GM12878 (cell line): Measurements from ENCODE around the gene PCP4L1. TPM values are rescaled to one million over a fixed set of nuclear protein-coding genes. Genes with fewer than 3 reads are reported as not detected.

Experiments
- ATAC-seq: fragments of 200-7000 bp; cut with Tn5 transposase; 3 replicates; pipeline ENCODE4 v1.9.1; 2020; ENCODE audit warnings: mild to moderate bottlenecking, moderate library complexity
- BruUV-seq: library from RNA; stranded (reverse); fragments of 400-500 nt; replicated peaks from 2 replicates; lab custom pipeline; 2021; lab: Mats Ljungman, UMichigan
- CTCF ChIA-PET: fragments of 300-600 bp; sonication (Branson Sonifier 250); formaldehyde crosslinking; extraction: SDS; loops from one replicate; lab custom pipeline; 2021; ENCODE audit warnings: inconsistent platforms; lab: Yijun Ruan, JAX
- POLR2A ChIA-PET: fragments of 350-600 bp; formaldehyde crosslinking; extraction: SDS; loops from one replicate; lab custom pipeline; 2021; ENCODE audit warnings: inconsistent platforms; lab: Charles Lee
- RAD21 ChIA-PET: fragments of 300-600 bp; sonication (Branson Sonifier 250); formaldehyde crosslinking; loops from one replicate; lab custom pipeline; 2023; ENCODE audit warnings: antibody characterized with exemption; ENCODE audit not compliant: unreplicated experiment; lab: Charles Lee
- SMC1A ChIA-PET: fragments of 300-600 bp; sonication (Branson Sonifier 250); formaldehyde crosslinking; loops from one replicate; lab custom pipeline; 2023; ENCODE audit not compliant: unreplicated experiment, uncharacterized antibody; lab: Charles Lee
- DNase-seq: peaks from one replicate; pipeline ENCODE4 v3.0.0-alpha.2; 2011; ENCODE audit warnings: low read depth, low spot score
- FAIRE-seq: peaks from 3 replicates; lab custom pipeline; 2011; peaks lifted over from hg19 to GRCh38; lab: Jason Lieb, UNC
- H2AFZ ChIP-seq: 2 replicates; pipeline ENCODE4 v1.6.0; 2011; ENCODE audit warnings: low read depth, low read length, control low read depth; ENCODE audit not compliant: control insufficient read depth
- H3K27ac ChIP-seq: 2 replicates; pipeline ENCODE4 v1.5.1; 2011; ENCODE audit warnings: control low read depth; ENCODE audit not compliant: control insufficient read depth, insufficient read depth
- H3K27me3 ChIP-seq, 2 experiments: replicated peaks in 1 of 2; 2 replicates each; pipeline versions ENCODE4 v1.6.0 to v1.6.1; 2011; ENCODE audit warnings: low read length in 1 of 2; ENCODE audit not compliant: control insufficient read depth in 2 of 2, insufficient read depth in 2 of 2
- H3K36me3 ChIP-seq, 2 experiments: 2 replicates each; pipeline ENCODE4 v1.5.1; 2011; ENCODE audit warnings: low read length in 1 of 2; ENCODE audit not compliant: control insufficient read depth in 2 of 2, insufficient read depth in 2 of 2
- H3K4me1 ChIP-seq: 2 replicates; pipeline ENCODE4 v1.6.1; 2011; ENCODE audit warnings: mild to moderate bottlenecking, low read length, moderate library complexity, mixed read lengths; ENCODE audit not compliant: control insufficient read depth, insufficient read depth
- H3K4me2 ChIP-seq: 2 replicates; pipeline ENCODE4 v1.6.0; 2011; ENCODE audit warnings: control low read depth; ENCODE audit not compliant: control insufficient read depth, insufficient read depth
- H3K4me3 ChIP-seq: fragments of 200-600 bp; sonication (generic); 2 replicates; pipeline ENCODE4 v1.5.1; 2016
- H3K79me2 ChIP-seq: 2 replicates; pipeline ENCODE4 v1.6.0; 2011; ENCODE audit warnings: low read length; ENCODE audit not compliant: control insufficient read depth, insufficient read depth
- H3K9ac ChIP-seq: 2 replicates; pipeline ENCODE4 v1.8.0; 2011; ENCODE audit warnings: low read length, control low read depth, mixed read lengths; ENCODE audit not compliant: control insufficient read depth, insufficient read depth
- H3K9me3 ChIP-seq: replicated peaks from 3 replicates; pipeline ENCODE4 v1.5.1; 2011; ENCODE audit warnings: mild to moderate bottlenecking, low read length; ENCODE audit not compliant: control insufficient read depth, insufficient read depth
- H4K20me1 ChIP-seq: 2 replicates; pipeline ENCODE4 v1.6.0; 2011; ENCODE audit not compliant: control insufficient read depth, insufficient read depth
- ATF3 ChIP-seq: IDR thresholded peaks from 2 replicates; pipeline ENCODE4 v1.6.1; 2011; ENCODE audit warnings: low read depth, mild to moderate bottlenecking, low read length, moderate library complexity, borderline replicate concordance; ENCODE audit errors: extremely low read depth
- REST ChIP-seq: IDR thresholded peaks from 2 replicates; pipeline ENCODE4 v1.6.1; 2012; ENCODE audit warnings: mild to moderate bottlenecking, low read depth, low read length
- SMAD1 ChIP-seq: fragments of 450-650 bp; IDR thresholded peaks from 2 replicates; pipeline ENCODE4 v1.6.1; 2018; ENCODE audit warnings: mild to moderate bottlenecking, low read depth; ENCODE audit not compliant: partially characterized antibody
- ZBED1 ChIP-seq: IDR thresholded peaks from 2 replicates; pipeline ENCODE4 v1.6.1; 2016; ENCODE audit warnings: borderline replicate concordance
- ZNF622 ChIP-seq: fragments of 450-650 bp; IDR thresholded peaks from 2 replicates; pipeline ENCODE4 v1.6.1; 2017; ENCODE audit warnings: mild to moderate bottlenecking, inconsistent platforms
- WGBS: methylation state at CpG from one replicate; pipeline ENCODE4 v1.1.6; 2016; ENCODE audit warnings: low lambda C conversion rate; ENCODE audit not compliant: insufficient replicate concordance, insufficient coverage; ENCODE audit errors: missing lambda C conversion rate; 5-methylcytosine and 5-hydroxymethylcytosine counted together
- in situ Hi-C: fragments of 300-500 bp; cut with MboI; formaldehyde crosslinking; loops from 9 replicates; pipeline ENCODE4 v1.14.3; 2018; ENCODE audit warnings: mixed read lengths
- intact Hi-C: fragments of 100-400 bp; cut with micrococcal nuclease; formaldehyde crosslinking; loops from one replicate; pipeline ENCODE4 v1.14.2; 2022; ENCODE audit not compliant: unreplicated experiment
- polyA plus RNA-seq, 11 experiments: library from polyadenylated mRNA; depleted of rRNA in 4 of 11; unstranded in 6 of 11; stranded (reverse) in 5 of 11; fragments of >200 nt; fragmentation: Nextera tagmentation in 4 of 11; fragmentation: Illumina TruSeq in 1 of 11; extraction: Ambion mirVana in 4 of 11; extraction: Trizol in 1 of 11; gene quantifications; 1 replicate in 1 of 11; 2 replicates in 10 of 11; pipeline versions ENCODE4 v1.2.1 to v1.2.3, GENCODE V29; 2011 to 2016; ENCODE audit warnings: inconsistent platforms in 2 of 11, missing spikeins in 2 of 11, low read depth in 1 of 11
- total RNA-seq, 4 experiments: library from RNA; depleted of rRNA in 3 of 4; stranded (reverse); fragments of >200 nt in 3 of 4; fragmentation: Illumina TruSeq in 1 of 4; extraction: Trizol in 1 of 4; gene quantifications; 2 replicates each; pipeline versions ENCODE4 v1.2.1 to v1.2.3, GENCODE V29; 2013 to 2021

The PCP4L1 gene
- total and polyA plus RNA-seq, 10 of the 15 experiments (the other 5 are each of a cell fraction or from before 2014, with no cell fraction given): 1.0 to 5.2 (median 2.8) TPM

GRCh38 chr1:161267321-161267720 lies 8.8 kb downstream of the PCP4L1 start (continued):
- TF ChIP-seq REST (no peak), ZNF622 (no peak)

- no TSS peak for BruUV-seq
- ATAC-seq (no peak), DNase-seq (no peak), FAIRE-seq (no peak)
- SMC1A ChIA-PET: no interaction called here
- Histone ChIP-seq H3K27me3 (no peaks in the 10 kb centered on the region; a peak in 1 of 4 replicates), H3K4me3 (no peak overlapping the region), H2AFZ (no peak overlapping the region), H3K4me2 (no peak overlapping the region), H3K36me3 (no peaks in the 10 kb centered on the region), H4K20me1 (no peaks in the 10 kb centered on the region), H3K27ac (no peak overlapping the region), H3K4me1 (no peaks in the 10 kb centered on the region), H3K9me3 (no peaks in the 10 kb centered on the region), H3K79me2 (no peaks in the 10 kb centered on the region), H3K9ac (no peak overlapping the region)
- intact Hi-C loops: no loop called here
- WGBS: 0% methylated on average over 3 of the region's 3 CpGs
- in situ Hi-C loops: no loop called here
- RAD21 ChIA-PET: no interaction called here
- TF ChIP-seq ATF3 (no peak), ZBED1 (no peak), SMAD1 (no peak)
- CTCF ChIA-PET: interaction anchor here (0.6 to 4.0 kb wide), 3 partner anchors 18 to 262 kb away, joined by 3 to 14 read pairs (median 4); no protein-coding TSS in a partner anchor
- POLR2A ChIA-PET: no interaction called here
Measured at GRCh38 chr1:161273402-161273801, 14.9 kb downstream of the PCP4L1 start.
